Hematopoietic multipotent progenitor cell treated with erythropoietin and hydrocortisone succinate and interleukin-3 and kit ligand, for 6 days (in vitro differentiated cells): ENCODE results near the gene TBCB.
"Not testable (repeated sequence)": the region's sequence is repeated elsewhere in the genome, so short reads cannot be mapped to it uniquely, and the experiment has no call there.

Source experiments
- DNase-seq: peaks from one replicate; pipeline ENCODE4 v3.0.0-alpha.2; 2015

Gene TBCB

DNA sequence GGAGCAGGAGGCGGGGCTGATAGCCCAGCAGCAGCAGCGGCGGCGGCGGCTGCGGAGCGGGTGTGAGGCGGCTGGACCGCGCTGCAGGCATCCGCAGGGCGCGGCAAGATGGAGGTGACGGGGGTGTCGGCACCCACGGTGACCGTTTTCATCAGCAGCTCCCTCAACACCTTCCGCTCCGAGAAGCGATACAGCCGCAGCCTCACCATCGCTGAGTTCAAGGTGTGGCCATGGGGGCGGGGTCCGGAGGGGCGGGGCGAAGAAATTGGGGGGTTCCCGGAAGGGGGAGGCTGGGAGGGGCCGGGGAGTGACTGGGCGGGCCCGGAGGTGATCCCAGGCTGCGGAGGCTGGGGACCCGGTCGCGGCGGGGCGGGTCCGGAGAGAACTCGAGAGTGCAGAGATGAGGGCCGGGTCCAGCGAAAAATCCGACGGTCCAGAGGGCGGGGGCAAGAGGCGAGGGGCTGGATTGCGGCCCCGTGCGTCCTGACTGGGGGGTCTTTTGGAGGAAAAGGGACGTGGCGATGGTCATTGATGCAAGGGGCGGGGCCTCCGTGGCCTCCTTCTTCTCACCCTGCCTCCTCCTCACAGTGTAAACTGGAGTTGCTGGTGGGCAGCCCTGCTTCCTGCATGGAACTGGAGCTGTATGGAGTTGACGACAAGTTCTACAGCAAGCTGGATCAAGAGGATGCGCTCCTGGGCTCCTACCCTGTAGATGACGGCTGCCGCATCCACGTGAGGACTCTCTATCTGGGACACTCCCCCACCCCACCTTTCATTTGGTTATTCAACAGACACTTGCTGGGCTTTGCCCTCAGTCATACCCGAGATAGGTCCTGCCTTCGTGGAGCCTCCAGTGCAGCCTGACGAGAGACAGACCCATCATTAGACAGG is at the start of gene TBCB:
TSS of gene TBCB (plus strand) at position 16 of the 891 bp plus-strand sequence. CDS start at position 109, 93 bp downstream.
- DNase-seq: peak; percentile 83

DNA sequence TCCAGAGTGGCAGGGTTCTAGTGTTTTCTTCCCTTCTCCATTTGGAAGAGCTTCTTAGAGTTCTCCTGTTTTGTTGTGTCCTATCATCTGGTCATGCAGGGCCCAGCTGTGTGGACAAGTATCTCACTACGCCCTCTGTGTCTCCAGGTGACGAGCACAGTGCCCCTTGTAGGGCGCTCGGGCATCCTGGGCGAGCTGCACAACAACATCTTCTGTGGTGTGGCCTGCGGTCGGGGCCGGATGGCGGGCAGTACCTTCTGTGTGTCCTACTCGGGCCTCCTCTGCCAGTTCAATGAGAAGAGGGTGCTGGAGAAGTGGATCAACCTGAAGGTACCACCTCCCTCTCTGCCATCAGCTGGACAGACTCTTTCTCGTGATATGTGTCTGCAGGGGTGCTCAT is 47.6 kb upstream of the TBCB start:
- DNase-seq: no peak

- not testable (repeated sequence) for DNase-seq
Observed at GRCh38 chr19:36068810-36069499, 46.3 kb upstream of the TBCB start.

- DNase-seq: no peak
Observed at GRCh38 chr19:36072081-36072480, 43.2 kb upstream of the TBCB start.

GRCh38 chr19:36073121-36073876 is 42.0 kb upstream of the TBCB start:
- DNase-seq: no peak

DNA sequence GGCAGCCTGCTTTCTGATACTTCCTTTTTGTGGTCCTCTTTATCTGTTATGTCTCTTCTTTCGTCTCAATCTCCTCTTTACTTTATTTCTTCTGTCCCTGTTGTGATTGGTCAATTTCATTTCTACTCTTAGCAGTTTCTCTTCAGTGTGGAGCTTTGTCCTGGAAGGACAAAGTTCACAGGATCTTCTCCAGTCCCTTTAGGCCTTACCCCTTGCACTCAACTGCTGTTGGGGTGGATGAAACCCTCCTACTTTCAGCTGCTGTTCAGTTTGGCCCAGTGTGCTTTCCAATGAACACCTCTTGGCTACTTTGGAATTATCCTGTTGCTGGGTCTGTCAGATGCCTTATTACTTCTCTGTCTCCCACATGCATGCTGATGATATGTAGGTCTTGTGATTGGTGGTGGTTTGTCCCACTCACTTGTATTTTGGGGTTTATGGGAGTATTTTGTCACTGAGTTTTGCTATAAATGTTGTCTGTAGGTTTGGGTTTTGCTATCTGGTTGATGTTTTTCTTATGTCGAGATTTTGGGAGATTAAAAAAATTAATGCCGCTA is 35.8 kb upstream of the TBCB start:
- no peak for DNase-seq

- no peak for DNase-seq
Observed at GRCh38 chr19:36081385-36081784, 33.9 kb upstream of the TBCB start.

- DNase-seq: no peak
Observed at GRCh38 chr19:36081894-36082293, 33.4 kb upstream of the TBCB start.

DNA sequence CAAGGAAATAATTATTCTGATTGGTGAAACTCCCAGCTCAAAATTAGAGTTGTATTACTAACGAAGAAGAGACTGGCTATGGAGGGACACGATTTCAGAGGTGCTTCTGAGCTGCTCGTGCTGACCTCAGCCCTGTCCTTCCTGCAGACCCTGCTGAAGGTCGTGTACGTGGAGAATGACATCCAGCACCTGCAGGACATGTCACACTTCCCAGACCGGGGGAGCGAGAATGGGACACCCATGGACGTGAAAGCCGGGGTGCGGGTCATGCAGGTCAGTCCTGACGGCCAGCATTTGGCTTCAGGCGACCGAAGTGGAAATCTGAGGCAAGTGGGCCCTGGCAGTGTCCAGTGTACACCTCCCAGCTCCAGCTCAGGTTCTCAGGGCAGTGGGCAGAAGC is 32.4 kb upstream of the TBCB start:
- no peak for DNase-seq

GRCh38 chr19:36084231-36085009 is 30.8 kb upstream of the TBCB start:
- no peak for DNase-seq

DNA sequence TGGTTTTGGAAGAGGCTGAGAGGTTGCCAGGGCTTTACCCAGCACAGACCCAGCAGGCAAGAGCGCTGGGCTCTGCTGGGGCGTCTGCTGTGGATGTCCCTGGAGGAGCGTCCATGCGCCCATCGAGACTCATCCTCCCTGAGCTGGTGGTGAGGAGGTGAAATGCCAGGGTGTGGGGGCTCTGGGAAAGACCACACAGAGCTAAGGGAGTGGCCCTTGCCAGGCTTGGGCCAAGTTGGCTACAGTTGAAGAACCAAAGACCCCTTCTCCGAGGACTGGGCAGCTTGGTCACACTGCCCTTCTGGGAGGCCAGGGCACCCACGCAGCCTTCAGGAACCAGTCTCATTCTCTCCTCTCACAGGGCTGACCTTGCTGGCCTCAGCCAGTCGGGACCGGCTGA is 28.9 kb upstream of the TBCB start:
- DNase-seq: no peak

GRCh38 chr19:36089847-36090246 is 25.4 kb upstream of the TBCB start:
- no peak for DNase-seq

DNA sequence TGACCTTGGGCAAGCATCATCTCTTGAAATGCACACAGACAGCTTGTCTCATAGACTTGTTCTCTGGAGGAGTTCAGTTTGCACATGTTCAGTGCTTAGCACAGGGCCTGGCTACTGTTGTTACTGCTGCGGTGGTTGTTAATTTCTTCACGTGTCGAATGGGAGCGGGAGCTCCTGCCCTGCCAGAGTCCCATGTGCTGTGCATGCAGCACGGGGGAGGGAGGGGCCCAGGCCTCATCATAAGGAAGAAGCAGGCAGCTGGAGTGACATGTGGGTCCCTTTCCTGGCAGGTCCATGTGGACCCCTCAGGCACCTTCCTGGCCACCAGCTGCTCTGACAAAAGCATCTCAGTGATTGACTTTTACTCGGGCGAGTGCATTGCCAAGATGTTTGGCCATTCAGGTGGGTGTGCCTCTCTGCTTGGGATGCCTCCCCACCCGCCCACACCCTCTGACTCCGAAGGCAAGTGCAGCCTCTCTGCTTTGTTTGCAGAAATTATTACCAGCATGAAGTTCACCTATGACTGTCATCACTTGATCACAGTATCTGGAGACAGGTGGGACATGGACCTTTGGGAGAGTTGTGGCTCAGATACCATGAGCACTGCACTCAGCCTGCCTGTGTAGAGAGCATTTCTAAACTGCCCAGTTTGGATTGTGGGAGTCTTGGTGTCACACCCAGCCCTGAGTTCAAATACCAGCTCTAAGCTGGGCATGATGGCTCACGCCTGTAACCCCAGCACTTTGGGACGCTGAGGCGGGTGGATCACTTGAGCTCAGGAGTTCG is 24.2 kb upstream of the TBCB start:
- DNase-seq: no peak

DNA sequence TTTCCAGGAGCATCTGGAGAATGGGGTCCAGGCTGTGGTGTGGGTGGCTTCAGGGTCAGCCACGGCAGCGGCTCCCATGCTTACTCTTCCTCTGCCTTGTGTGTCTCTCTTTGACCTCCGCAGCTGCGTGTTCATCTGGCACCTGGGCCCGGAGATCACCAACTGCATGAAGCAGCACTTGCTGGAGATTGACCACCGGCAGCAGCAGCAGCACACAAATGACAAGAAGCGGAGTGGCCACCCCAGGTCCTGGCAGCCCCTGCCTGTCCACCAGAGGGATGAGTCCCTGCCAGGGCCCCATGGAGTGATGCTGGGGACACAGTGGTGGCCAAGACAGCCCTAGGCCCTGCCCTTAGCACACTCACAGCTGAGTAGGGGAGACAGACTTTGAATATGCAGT is 22.7 kb upstream of the TBCB start:
- no peak for DNase-seq

- DNase-seq: no peak
Observed at GRCh38 chr19:36093146-36093662, 22.1 kb upstream of the TBCB start.

GRCh38 chr19:36093687-36094086 is 21.6 kb upstream of the TBCB start:
- no peak for DNase-seq

DNA sequence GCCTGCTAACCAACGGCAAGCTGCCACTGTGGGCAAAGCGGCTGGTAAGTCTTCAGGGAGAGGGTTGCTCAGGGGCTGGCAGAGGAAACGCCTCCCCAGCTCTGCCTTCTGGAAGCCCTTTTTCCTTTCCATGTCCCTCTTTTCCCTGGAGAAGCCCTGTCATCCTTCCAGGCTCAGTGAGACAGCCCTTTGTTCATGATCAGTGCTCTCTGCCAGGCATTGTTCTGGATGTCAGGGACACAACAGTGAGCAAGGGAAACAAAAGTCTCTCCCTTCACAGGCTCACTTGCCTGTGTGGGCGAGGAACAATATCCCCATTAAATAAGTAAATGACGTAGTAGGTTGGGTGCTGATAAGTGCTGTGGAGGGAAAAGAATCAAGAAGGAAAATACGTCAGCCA is 18.2 kb upstream of the TBCB start:
- no peak for DNase-seq

DNA sequence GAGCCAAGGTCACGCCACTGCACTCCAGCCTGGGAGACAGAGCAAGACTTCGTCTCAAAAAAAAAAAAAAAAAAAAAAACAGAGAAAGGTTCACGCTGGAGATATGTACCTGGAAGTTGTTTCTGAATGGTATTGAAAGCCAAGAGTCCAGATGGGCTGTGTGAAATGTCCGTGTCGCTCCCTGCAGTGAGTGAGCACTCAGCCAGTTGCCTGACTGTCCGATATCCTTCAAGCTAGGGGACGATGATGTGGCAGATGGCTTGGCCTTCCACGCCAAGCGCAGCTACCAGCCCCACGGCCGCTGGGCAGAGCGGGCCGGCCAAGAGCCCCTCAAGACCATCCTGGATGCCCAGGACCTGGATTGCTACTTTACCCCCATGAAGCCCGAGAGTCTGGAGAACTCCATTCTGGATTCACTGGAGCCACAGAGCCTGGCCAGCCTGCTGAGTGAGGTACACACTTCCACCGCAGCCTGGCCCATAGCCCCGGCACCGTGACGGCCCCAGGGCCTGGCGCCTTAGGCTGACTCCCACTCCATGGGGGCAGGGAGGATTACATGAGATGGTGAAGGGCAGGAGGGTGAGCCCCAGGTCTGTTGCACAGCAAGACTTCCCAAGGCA is 16.0 kb upstream of the TBCB start:
- no peak for DNase-seq

GRCh38 chr19:36100476-36100875 is 14.8 kb upstream of the TBCB start:
- peak; percentile 79 for DNase-seq

- no peak for DNase-seq
Observed at GRCh38 chr19:36101550-36102327, 13.5 kb upstream of the TBCB start.
